Stimulated activated CD8-positive, alpha-beta memory T cell treated with anti-CD3 and anti-CD28 coated beads, Interleukin-15, amount 100 ng/mL, for 24 hours (primary cell): Measurements from ENCODE around the gene SLIT1.

Experiments used
- DNase-seq: peaks from one replicate; pipeline ENCODE4 v3.0.0-alpha.2; 2020; ENCODE audit warnings: low read depth

Gene SLIT1

DNA sequence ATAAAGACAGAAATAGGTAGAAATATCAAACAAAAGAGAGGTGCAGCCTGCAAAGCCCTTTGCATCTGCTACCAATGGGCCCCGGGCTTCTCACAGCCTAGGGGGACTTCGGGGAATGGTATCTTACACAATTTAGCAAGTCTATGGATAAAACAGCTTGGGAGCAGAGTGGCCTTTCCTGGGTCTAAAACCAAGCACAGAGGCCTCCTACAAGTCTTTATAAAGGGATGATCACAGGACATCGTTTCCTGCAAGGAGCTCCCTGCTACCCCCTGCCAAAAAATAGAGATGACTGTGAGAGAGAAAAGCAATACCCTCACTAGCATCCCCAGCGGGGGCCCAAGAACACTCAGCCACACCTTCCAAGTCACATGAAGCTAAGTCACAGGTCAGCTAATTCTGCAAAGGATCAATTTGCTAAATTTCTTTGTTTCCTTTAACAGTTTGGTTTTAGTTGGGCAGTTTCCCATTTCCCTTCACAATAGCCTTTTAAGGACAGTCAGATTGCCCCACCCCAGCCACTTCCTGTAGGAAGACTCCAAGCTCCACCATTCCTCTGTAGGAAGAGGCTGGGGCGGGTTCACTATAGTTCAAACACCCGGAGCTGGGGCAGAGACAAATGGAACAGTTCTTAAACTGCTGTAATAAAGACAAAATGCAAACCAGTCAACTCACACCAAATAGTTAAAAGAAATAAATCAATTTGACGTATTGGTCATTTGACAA, 105.5 kb downstream of the SLIT1 start:
- no peak for DNase-seq

- DNase-seq = no peak
Measured at GRCh38 chr10:97079448-97079847, 106.3 kb downstream of the SLIT1 start.

- no peak for DNase-seq
Measured at GRCh38 chr10:97078938-97079445, 106.8 kb downstream of the SLIT1 start.

- DNase-seq = no peak
Measured at GRCh38 chr10:97078261-97078937, 107.4 kb downstream of the SLIT1 start.

GRCh38 chr10:97076781-97077180, 109.0 kb downstream of the SLIT1 start:
- no peak for DNase-seq

DNA sequence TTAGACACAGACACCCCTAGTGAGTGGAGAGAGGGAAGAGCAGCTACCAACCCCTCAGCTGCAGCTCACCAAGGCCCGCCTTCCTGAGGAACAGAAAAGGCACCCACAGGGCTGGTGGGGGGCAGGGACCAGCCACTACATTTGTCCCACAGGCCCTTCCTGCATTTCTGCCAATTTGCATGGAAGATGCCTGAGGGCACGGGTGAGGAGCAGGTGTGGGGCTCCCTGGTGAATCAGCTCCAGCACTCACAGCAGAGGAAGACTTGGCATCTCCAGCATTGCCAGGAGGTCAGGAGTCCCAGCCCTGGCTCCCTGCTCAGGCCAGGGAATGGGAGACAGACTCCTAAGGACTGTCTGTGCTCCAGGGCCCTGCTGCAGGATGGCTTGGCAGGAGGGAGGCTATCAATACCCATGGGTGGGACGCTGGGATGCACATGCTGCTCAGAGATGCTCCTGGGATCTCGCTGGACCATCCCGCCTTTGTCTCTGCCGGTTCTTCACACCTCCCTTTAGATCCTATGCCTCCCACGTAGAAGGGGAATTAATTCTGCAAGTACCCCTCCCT, 109.7 kb downstream of the SLIT1 start:
- DNase-seq = no peak

DNA sequence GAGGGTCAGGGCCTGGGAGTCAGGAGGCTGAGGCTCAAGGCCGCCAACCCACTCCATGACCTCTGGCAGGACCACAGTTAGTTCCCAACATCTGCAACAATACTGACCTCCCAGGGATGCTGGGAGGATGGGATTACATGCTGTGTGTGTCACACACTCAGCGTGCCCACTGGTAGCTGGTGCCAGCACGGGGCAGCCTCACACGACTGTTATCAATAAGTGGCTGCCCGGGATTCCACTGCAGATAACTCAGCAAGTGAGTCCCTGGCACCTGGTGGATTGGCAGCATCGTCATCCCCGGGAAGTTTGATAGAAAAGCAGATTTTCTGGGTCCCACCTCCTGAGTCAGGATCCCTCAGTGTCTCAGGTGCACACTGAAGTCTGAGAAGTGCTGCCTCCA, 110.3 kb downstream of the SLIT1 start:
- DNase-seq = no peak

DNA sequence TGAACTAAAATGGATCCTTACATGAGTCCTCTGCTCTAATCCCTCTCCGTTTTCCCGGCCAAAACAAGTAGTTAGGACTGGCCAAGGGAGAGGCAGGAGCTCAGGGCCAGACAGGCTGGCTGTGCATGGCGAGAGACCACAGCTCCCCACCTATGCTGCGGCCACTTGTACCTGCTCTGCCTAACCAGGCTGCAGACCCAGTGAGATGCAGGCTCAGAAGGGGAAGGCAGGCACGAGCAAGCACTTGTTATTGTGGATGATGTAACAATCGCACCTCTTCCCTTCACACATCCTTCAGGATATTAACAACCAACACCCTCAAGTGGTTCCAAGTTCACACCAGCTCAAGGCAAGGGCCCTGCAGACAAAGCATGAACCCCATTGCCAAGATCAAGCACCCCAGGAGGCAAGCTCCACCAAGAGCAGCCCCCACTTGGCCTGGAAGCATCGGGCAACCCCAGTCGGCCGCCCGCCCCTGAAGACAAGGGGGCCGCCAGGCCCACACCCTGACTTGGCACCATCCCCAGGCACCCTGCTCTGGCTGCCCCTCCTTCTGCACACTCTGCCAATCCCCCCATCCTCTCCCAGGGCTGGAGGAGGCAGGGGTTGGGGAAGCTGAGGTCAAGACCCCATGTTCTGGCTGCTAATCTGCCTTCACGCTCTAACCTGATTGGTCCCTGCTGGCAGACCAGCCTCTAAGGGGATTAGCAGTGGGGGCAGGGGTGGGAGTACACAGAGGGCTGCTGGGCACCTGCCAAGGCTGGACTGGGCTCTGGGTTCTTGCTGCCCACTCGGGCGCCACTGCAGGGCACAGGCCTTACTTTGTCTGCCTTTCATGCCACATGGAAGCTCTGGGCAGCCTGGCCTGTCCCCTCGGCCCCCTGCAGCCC, 111.3 kb downstream of the SLIT1 start:
- no peak for DNase-seq

DNA sequence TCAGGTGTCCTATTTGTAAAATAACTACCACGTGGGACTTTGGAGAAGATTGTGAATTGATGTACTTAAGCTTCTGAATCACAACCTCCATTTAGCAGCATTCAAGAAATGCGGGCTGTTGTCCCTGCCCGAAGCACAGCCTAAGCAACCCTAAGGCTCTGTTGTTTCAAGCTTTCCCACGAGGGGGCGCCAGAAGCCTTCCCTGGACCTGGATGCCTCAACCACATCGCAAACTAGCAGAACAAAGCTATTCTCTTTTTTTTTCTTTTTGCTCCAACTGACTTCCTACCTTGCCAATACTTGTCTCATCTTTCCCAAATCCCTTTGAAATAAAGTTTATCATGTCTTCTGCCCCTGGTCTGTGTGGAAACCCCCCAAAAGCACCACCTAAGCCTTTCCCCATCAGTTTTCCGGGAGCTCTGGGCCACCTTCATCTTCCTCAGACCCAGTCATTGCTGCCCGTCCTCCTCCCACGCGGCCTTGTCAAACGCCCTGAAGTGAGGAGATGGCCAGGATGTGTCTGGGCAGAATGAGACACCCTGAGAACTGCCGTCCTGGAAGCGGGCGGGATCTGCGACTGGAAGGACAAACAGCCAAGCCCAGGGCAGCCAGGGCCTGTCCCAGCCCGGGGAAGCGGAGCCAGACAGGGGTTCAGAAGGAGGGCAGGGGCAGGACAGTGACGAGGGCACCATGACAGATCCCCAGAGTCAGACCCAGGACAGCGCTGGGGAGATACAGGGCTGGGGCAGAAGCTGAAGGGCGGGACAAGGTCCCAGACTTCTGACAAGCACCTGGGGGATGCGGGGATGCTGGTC, 112.7 kb downstream of the SLIT1 start:
- DNase-seq = peak; percentile 69

GRCh38 chr10:97071496-97071895, 114.3 kb downstream of the SLIT1 start:
- DNase-seq = no peak

- no peak for DNase-seq
Measured at GRCh38 chr10:97069576-97070362, 116.0 kb downstream of the SLIT1 start.

DNA sequence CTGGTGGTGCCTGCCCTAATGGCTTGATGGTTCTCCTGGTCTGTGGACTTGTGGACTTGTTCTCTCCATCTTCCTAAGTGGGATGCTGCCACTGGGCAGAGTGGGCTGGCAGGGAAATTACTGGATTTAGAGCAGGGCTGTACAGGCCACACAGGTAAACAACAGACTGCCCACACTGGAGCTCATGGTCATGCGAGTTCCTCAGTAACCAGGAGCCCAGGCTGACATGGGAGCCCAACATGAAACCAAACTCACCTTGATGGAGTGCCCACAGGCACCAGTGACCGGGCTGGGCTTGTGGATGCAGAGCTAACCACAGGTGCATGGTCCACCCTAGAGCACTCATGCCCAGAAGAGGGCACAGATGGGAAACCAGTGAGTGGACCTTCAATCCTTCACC, 116.7 kb downstream of the SLIT1 start:
- no peak for DNase-seq

- no peak for DNase-seq
Measured at GRCh38 chr10:97067716-97068391, 117.9 kb downstream of the SLIT1 start.

DNA sequence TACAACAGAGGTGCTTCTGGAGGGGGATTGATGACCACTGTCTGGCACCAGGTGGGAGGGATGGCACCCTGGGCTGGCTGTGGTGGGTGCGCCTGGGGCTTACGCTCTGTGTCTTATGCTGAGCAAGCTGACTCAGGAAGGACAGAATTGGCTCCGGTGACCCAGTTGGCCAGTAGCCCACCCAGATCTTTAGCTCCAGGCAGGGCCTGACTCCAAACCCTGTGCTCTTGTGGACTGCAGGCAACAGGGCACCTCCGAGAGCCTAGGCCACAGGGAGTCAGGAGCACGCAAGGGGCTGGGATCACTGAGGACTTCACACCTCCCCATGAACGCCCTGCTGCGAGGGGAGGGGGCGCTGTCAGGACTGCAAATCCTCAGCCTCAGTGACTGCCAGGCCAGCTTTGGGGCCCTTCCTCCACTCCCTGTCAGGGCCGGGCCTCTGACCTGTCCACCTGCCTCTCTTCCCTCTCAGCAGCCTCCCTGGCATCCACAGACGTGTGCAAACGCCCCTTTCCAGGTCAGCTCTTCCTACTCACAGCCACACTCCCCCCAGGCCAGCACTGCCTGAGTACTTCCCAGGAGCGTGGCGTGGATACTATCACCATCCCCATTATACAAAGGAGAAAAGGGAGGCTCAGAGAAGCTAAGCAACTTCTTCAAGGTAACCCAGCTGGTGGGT, 118.7 kb downstream of the SLIT1 start:
- DNase-seq = no peak

GRCh38 chr10:97065686-97066660, 119.8 kb downstream of the SLIT1 start:
- DNase-seq = no peak

GRCh38 chr10:97065128-97065527, 120.6 kb downstream of the SLIT1 start:
- DNase-seq = no peak

DNA sequence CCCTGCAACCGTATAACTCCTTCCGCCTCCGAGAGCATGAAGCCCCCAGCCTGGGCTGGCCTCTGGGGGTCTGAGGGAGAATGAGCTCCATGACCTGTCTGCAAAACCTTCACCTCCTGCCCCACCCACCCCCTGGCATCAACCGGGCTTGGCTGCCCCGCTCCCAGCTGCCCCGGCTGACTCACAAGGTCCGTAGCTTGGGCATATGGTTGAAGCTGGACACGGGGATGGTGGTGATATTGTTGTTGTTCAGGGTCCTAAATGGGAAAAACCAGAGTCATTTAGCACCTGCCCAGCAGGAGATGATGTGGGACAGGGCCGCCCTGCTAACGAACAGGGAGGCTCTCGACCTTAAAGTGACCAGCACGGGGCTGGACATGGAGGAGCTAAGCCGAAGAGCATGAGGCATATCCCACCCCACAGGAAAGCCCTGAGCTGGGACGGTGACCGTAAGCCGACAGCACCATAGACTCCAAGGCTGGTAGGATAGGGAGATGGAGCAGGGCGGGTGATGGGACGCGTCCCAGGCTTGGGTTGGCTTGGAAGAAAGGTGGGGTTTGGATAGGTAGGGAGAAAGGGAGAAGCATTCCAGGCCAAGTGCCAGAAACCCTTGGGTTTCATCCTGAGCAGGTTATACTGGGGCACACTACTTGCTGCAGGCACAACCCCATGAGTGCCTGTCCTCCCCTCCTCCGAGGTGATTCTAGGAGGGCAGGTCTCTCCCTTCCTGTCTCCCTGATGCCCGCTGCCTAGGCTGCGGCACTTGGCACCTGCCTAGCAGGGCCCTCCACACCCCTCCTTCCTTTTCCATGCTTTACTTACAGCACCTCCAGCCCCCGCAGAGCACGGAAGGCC, 121.5 kb downstream of the SLIT1 start:
- no peak for DNase-seq
